CD1c-positive myeloid dendritic cell (primary cell): Measurements from ENCODE around the gene FCRLB.
"Not testable (repeated sequence)": the region's sequence is repeated elsewhere in the genome, so short reads cannot be mapped to it uniquely, and the experiment has no call there.

Experiments used
- DNase-seq: peaks from one replicate; pipeline ENCODE4 v3.0.0-alpha.2; 2016; ENCODE audit errors: extremely low spot score

FCRLB gene

DNA sequence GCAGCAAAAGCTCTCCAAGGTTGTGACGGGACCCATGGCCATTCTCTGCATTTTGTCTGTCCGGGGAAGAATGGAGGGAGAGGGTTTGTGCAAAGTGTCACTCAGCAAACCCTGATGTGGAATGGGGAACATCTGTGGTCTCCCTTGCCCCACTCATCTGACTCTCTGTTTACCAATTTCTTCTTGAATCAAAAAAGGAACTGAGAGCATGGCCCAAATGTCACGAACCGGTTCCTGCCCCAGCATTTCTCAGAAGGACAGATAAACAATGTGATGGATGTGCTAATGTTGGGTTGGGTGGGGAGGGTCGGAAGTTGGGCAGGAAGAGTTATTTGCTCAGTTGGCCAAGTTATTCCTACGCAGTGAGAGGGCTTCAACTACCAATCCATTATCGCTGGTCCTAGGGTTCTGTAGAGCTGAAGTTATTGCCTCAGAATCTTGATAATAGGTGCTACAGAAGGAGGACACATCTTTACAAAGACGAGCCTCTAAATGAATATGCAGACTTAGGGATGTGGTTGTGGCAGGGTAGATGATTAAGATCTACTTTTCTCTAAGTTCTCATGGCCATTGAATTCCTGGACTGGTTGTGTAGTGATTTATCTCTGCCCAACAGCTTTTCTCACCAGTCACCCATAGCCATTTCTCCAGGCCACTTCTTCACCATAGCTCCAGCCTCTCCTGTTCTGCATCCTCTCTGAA lies 18.7 kb downstream of the FCRLB start:
- peak; percentile 92 for DNase-seq

DNA sequence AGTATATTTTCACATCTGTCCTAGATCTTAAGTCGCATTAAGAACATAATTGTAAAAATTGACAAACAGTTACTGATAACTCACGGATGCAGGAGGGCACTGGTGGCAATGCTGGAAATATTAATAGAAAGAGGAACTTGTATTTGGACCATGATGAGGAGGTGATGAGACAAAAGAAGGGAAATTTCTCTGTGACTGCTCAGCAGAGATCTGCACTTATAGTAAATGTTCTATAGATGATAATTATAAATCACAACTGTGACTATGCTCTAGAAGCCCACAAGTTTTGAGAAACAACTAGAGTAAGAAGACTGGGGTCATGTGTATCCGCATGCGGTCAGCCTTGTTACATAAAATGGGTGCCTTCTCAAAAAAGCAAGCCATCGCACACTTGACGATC lies 19.6 kb downstream of the FCRLB start:
- DNase-seq: peak; percentile 56

DNA sequence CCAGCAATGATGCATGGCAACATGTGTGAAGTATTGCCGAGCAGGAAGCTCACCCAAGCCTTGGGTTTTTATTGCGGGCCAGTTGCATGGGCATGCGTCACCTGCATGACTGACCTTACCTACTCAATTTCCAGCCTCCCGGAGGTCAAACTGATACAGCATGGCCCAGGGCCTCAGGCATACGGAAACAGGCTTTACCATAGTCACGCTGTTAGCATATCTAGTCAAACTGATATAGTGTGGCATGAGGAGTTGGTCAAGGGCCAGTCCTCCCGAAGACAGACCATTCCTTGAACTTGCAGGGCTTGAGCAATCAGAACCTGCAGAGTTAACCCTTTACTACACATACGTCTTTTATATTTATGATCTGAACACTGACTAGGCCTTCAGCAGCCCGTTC lies 21.9 kb downstream of the FCRLB start:
- no peak for DNase-seq

DNA sequence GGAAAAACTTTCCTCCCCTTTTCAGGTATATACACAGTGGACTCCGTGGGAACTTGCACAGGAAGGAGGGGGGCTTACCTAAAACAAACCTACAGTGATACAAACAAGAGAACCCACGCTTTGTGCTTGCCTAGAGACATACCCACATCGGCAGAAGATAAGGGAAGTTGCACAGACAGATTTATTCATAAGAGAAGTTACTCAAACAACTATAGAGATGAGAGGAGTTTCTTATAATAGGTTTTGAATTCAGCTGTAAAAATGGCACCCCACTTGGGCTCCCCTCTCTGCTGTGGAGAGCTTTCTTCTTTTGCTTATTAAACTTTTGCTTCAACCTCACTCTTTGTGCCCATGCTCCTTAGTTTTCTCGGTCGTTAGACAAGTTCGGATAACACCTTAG lies 26.5 kb downstream of the FCRLB start:
- peak; percentile 72 for DNase-seq

DNA sequence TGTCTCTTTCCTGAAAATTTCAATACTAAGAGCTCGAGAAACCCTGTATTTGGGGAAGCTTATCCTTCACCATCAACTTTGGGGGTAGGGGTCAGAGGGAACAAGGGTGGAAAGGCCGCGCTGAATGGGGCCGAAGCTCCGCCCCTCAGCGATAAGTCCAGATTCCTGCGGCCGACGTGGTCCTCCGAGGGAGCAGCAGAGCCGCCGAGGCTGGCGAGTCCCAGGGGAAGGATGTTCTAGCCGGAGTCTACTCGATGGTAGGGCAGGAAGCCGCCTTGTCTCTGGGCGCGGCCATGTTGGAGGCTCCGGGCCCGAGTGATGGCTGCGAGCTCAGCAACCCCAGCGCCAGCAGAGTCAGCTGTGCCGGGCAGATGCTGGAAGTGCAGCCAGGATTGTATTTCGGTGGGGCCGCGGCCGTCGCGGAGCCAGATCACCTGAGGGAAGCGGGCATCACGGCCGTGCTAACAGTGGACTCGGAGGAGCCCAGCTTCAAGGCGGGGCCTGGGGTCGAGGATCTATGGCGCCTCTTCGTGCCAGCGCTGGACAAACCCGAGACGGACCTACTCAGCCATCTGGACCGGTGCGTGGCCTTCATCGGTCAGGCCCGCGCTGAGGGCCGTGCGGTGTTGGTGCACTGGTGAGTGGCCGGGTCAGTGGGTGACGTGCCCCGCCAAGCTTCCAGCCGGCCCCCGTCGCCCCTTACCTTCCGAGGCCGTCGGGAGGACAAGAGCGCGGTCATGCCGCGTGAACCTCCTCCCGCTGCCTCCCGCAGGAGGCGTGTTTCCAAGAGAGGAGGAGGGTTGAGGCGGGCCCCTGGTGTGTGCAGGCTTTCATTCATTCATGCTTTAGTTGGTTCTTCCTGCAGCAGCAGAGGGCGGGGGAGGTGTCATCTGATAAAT lies 28.4 kb downstream of the FCRLB start, which contains the start of gene DUSP12:
Gene DUSP12 (plus strand): TSS at position 278 of the 899 bp plus-strand sequence. CDS start 16 bp downstream, at position 294.
- DNase-seq: peak; percentile 89

DNA sequence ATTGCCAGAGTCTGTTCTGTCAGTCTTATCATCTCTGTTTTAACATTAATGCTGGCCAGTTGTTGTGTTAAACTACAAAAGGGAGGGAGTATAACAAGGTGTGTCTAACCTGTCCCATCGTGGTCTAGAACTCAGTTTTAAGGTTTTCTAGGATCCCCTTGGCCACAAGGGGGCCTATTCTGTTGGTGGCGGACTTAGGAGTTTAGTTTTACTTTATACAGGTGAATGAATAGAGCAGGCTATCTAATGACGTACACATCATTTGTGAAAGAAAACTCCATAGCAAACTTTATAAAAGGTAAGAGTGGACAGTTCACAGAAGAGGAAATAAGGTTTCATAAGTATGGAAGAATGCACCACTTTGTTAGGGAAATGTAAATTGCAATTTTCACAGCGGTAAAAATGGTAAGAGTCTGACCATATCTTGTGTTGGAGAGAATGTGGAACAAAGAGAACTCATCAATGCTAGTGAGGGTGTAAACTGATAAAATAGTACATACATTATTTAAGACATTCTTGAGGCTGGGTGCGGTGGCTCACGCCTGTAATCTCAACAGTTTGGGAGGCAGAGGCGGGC lies 42.3 kb downstream of the FCRLB start:
- peak; percentile 49 for DNase-seq

DNA sequence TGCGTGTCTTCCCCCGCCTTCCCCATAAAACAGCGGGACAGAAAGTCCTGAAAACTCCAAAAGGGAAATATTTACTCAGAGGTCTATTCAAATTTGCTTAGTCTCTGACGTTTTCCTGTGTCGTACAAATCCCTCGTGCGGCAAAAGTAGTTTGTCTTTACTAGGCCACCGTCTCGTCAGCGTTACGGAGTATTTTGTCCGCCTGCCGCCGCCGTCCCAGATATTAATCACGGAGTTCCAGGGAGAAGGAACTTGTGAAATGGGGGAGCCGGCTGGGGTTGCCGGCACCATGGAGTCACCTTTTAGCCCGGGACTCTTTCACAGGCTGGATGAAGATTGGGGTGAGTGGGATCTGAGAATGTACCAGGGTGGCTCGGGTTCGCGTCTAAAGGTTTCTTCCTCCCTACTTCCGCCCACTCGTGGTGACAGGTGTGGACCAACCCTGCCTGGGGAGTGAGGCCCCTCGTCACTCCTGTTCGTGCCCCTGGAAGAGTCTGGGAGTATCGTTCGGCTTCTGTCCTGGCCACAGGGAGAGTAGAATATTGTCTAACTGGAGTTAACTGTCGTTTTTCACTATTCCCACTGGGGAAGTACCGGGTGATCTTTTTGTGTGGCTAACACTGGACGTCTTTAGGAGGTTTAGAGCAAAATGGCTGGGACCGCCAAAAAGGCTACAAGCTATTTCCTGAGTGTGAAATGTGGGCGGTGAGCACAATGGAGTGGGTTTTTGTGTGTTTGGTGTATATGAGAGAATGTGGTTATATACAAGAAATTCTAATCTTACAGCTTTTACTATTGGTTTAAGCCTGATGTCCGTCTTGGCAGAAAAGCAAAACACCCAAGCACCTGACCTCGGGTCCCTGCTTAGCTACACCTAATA lies 45.0 kb downstream of the FCRLB start, which contains the start of gene ATF6:
Gene ATF6 (plus strand): TSS at position 219 of the 880 bp plus-strand sequence. CDS start 41 bp downstream, at position 260.
- DNase-seq: peak; percentile 96

DNA sequence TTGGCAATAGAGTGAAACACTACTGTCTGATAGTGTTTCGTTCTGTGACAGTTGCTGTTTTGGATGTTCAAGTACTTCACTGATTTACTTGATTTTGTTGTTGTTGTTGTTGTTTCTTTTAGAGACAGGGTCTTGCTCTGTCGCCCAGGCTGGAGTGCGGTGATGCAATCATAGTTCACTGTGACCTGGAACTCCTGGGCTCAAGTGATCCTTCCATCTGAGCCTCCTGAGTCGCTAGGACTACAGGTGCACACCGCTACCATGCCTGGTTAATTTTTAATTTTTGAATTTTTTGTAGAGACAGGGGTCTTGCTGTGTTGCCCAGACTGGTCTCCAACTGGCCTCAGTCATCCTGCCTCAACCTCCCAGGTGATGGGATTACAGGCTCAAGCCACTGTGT lies 47.1 kb downstream of the FCRLB start:
- DNase-seq: no peak

DNA sequence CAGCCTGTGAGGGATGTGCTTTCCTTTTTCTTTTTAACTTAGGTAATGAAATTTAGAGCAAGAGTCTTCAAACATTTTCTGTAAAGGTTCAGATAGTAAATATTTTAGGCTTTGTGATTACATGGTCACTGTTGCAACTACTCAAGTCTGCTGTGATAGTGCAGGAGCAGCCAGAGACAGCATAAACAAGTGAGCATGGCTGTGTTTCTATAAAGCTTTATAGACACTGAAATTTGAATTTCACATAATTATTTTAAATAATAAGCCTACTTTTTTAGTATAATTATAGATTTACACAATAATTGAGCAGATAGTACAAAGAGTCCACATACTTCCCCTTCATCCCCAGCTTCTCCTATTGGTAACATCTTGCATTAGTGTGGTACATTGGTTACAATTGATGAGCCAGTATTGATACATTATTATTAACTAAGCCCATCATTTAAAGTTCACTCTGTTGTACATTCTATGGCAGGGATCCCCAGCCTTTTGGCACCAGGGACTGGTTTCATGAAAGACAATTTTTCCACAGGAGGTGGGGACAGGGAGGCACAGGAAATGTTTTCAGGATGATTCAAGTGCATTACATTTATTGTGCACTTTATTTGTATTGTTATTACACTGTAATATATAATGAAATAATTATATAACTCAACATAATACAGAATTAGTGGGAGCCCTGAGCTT lies 47.8 kb downstream of the FCRLB start:
- DNase-seq: no peak

DNA sequence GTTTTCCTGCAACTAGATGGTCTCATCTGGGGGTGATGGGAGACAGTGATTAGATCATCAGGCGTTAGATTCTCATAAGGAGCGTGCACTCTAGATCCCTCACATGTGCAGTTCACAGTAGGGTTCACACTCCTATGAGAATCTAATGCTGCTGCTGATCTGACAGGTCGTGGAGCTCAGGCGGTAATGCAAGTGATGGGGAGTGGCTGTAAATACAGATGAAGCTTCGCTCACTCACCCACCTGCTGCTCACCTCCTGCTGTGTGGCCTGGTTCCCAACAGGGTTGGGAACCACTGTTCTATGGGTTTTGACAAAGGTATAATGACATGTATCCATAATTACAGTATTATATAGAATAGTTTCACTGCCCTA lies 48.3 kb downstream of the FCRLB start:
- not testable (repeated sequence) for DNase-seq

DNA sequence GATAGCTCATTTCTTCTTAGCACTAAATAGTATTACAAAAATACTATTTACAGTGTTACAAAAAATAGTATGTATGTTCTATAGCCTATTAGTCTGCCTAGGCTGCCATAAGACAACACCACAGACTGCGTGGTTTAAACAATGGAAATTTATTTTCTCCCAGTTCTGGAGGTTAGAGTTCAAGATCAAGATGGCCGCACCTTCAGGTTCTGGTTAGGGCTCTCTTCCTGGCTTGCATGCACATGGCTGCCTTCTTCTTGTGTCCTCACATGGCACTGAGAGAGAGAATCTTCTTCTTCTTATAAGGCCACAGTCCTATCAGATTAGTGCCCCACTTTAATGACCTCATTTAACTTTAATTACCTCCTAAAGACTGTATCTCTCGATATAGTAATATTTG lies 48.9 kb downstream of the FCRLB start:
- DNase-seq: no peak

DNA sequence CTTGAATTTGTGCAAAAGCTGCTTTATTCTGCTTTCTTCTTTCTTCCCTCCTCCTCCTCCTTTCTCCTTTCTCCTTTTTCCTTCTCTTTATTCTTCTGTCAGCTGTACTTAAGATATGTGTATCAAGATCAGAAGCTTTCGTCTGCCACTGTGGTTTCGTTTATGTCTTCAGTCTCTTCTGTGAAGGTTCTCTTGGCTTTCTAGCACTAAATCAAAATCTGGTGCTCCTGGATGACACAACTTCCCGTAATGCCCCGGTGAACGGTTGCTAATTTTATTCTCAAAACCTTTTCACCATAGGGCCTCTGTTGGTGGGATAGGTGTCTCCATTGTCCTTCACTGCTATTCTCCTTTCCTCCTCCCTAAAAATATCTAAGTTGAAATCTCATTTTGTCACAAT lies 49.8 kb downstream of the FCRLB start:
- no peak for DNase-seq

DNA sequence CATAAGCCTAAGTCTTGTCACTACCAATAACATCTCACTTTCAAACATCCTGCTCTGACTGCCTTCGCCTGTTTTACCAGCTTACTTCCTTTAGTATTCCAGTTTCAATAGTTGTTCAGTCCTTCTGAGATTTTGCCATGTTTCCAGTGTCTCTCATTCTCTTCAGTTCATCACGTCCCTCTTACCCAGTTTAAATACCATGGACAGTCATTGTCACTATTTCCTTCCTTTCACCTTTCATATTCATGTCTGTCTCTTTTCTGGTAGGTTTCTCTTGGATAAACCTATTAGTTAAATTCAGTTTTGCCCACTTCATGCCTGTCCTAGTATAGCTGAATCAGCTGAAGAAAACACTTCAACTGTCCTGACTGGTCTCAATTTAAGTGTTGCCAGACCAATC lies 50.6 kb downstream of the FCRLB start:
- DNase-seq: no peak

DNA sequence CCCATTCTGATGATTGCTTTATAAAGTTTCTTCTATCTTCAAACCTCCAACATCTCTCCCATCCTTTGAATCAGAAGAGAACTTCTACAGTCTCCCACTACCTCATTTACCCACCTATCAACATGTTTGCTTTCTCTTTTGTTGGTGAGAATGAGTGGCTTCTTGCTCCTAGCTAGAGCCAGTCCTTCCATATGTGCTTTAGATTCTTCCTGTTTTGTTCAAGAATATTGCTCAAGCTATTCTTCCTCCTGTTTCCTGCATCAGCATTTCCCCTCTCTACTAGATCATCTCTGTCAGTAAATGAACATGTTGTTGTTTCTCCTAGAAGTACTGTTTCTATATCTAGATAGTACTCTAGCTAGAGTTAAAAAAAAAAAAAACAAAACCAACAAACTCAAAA lies 51.1 kb downstream of the FCRLB start:
- DNase-seq: peak; percentile 66

DNA sequence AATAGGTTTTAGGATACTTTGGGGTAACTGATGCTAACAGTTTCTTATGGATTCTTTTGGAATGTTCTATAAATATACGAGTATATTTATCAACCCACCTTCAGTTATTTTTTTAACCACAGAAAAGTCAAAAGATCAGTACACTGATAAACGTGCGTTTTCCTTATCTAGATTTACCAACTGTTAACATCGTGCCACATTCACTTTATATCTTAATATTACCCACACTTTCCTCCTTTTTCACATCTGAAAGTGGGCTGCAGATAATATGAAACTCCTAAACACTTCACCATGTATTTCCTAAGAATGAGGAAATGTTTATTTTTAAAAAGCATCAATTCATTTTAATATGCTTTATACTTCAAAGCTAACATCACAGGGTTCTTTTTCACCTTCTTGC lies 52.4 kb downstream of the FCRLB start:
- DNase-seq: no peak

DNA sequence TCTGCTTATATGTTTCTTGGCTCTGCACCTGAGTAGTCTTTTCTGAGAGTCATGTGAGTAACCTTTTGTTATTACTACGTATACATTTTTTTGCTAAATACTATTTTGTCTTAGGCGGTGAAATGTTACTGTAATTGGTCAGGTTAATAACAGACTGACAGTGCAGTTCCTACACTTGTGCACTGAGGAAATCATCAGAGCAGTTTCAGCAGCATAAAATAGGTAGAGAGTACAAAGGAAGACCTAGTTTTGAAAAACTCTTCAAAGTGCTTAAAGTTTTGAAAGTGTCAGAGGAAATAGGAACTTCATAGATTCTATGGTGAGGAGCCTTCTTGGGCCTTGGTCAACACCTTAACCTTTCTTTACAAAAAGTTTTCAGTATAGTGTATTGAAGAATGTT lies 55.9 kb downstream of the FCRLB start:
- DNase-seq: no peak
